NCI-H128 (cell line): ENCODE results near the gene IRX3.

Experiments
- DNase-seq: peaks from one replicate; lab custom pipeline; 2025; ENCODE audit not compliant: unreplicated experiment; lab: John Stamatoyannopoulos, UW

The IRX3 gene

GRCh38 chr16:54286366-54287130, at the start of gene IRX3:
Gene IRX3, minus strand, starts transcription at chr16:54286787. Its CDS starts 737 bp downstream, at chr16:54286050.
- DNase-seq, result peak; percentile 34

- no peak for DNase-seq
These were observed 48.6 kb upstream of the IRX3 start for GRCh38 chr16:54335230-54335629.

DNA sequence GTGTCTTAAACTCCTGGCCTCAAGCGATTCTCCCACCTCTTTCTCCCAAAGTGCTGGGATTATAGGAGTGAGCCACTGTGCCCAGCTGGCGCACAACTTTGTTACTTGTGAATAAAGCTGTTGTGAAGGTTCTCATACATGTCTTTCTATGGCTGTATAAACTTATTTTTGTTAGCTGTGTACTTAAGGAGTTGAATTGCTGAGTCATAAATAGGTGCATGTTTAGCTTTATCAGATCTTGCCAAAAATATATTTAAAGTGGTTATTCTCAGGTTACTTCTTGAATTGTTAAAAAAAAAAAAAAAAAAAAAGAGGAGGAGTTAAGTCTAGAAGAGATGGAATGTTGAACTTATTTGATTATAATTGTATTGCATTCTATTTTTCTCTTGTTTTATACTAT, 47.6 kb upstream of the IRX3 start:
- no peak for DNase-seq

DNA sequence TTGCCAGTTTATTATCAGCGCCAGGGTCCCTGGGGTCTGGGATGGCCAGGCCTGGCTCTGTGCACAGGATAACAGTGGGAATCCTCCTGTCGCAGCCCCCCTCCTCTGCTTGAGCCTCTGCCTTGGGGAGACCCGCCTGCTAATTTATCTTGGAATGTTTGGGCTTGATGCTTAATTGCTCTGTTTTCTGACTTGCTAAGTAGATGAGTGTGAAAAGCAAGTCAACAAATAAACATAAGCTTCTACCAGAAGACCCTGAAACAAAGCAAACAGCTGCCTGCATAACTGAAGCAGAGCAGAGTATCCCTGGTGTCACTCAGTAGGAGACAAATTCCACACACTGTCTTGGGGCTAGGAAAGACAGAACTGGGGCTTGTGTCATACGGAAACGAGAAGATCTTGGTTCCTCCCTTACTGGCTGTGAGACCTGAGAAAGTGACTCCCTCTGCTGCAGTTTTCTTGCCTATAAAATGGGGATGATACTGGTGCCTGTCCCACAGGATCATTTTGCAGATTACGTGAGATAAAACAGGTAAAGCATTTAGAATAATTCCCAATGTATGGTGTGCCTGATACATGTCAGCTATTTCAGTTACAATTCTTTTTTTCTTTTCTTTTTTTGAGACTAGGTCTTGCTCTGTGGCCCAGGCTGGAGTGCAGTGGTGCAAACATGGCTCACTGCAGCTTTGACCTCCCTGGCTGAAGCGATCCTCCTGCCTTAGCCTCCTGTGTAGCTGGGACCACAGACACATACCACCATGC, 44.8 kb upstream of the IRX3 start:
- no peak for DNase-seq

- no peak for DNase-seq
These were observed 41.0 kb upstream of the IRX3 start for GRCh38 chr16:54327609-54328008.

GRCh38 chr16:54326266-54326662, 39.7 kb upstream of the IRX3 start:
- DNase-seq, result no peak

DNA sequence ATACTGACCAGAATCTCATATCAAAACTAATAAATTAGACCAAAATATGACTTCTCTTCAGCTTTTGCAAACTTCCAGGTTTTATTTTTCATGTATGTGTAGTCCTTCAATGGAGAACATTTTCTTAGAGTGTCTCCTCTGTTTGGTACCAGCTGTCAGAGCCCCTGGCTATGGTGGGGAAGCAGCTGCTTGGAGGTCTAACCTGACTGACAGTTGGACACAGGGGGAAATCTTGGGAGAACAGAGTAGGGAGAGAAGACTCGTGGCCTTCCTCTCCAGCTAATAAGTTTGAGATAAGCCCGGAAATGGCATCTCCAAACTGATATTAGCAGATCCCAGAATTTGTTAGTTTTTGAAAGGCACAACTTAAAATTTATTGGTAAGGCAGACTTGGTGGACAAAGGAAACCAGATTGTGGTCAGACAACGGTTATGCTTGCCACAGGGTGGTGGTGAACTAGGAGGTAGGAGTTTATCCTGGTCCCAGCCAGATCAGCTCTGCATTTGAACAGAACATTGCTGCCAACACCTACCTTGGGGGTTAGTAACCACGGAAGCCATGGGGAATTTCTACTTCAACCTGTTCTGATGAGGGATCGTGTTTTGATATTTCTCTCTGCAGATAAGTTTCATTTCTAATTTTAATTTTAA, 39.2 kb upstream of the IRX3 start:
- DNase-seq, result no peak

- no peak for DNase-seq
These were observed 38.1 kb upstream of the IRX3 start for GRCh38 chr16:54324716-54325115.

DNA sequence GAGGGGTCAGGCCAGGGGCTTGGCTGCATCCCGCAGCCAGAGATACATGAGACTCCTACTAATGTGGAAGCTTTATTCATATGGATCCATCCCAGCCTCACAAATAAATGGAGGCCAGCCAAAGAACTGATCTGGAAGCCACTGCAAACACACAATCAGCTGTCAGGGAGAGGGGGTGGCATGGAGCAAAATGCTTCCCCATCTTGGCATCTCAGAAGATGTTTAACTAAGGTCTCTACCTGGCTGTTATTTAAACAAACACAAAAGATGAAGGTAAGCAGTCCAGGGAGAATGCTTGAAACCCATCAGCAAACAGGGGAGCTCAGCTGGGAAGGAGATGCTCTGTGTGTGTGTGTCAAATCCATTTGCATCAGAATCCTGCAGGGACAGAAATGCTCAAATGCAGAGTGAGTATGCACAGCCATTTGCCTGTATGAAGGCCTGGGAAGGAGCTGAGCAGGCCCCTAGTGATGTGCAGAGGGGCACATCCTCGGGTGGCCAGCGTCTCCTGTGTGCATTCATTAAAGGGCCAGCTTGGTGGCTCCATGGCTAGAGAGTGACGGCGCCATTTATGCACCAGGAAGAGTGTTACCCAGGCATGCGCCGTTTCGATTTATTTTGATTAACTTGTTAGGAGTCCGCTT, 34.2 kb upstream of the IRX3 start:
- no peak for DNase-seq

- DNase-seq, result no peak
These were observed 32.4 kb upstream of the IRX3 start for GRCh38 chr16:54318941-54319340.

GRCh38 chr16:54317101-54317611, 30.6 kb upstream of the IRX3 start:
- DNase-seq, result no peak

DNA sequence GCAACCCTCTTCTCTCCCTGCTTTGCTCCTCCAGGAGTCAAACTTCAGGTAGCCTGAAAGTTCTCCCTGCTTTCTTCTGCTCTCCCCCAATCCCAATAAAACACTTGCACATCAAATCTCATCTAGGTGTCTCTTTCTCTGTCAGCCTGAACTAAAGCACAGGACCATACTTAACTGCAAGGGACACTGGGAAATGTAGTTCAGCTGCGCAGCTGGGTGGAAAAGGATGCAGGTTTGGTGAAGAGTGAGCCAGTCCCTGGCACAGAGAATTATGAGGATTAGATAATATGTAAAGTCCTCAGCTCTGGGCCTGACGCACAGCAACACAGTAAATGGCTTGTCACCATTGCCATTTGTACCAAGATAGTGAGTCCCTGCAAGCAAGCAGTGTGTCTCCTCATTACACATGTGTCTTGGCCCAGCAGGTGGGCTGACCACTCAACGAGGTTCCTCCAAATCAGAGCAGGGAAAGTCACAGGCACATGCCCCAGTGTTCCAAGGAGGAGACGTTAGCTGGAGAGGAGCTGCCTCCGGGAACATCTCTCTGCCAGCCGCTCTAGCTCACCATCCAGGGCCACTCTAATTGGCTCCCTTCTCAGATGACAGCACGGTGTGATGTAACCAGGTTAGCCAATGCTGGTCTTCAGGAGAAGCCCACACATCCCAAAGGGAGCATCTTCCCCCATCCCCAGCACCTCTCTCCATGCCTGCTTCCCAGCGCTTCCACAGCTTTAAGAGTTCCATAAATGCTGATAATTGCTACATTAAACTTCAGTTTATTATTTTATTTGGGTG, 29.7 kb upstream of the IRX3 start:
- no peak for DNase-seq

DNA sequence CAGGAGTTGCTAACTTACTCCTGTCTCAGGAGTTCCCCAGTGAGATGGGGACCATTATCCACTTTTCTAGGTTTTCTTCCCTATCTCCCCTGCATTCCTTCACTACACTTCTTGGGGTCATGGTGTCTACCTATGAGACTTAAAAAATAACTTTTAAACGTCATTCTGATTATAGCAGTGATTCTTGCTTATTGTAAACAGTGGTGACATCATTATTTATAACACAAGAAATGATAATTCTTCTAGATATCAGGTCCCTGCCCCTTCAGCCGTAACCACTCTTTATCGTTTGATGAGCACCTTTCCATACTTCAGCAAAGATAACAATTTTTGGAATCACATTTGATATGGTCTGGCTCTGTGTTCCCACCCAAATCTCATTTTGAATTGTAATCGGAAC, 27.2 kb upstream of the IRX3 start:
- DNase-seq, result no peak

- DNase-seq, result no peak
These were observed 26.0 kb upstream of the IRX3 start for GRCh38 chr16:54312502-54312991.

- DNase-seq, result no peak
These were observed 22.8 kb upstream of the IRX3 start for GRCh38 chr16:54309341-54309740.

GRCh38 chr16:54305080-54305479, 18.5 kb upstream of the IRX3 start:
- DNase-seq, result no peak

DNA sequence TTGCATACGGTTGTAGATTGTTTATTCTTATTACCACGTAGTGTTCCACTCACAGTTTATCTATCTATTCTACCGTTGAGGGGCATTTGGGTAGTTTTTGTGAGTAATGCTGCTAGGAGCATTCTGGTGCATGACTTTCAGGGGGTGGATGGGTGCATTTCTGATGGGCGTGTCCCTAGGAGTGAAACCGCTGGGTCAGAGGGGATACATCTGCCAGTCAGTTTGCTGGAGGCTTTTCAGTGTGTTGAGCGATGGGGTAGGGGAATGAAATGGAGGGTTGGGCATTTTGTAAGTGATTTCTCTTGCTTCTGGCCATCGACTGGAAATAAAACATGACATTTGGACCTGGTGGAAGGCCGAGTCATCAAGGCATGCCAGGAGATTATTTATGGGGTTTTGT, 17.0 kb upstream of the IRX3 start:
- DNase-seq, result no peak

DNA sequence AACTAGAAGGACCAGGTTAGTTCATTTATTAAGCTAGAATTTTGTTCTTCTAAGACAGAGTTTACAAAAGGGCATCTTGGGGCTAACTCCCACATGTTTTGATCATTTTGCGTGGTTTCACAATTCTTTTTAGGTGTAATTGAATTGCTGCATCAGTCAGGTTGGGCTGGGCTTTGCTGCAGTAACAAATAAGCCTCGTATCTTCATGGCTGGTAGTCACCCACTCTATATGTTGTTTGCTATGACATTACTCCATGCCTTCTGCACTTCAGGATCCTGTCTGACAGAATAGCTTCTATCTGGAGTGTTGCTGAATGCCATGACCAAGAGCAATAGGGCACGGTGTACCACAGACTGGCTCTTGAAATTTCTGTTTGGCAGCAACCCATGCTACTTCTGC, 10.6 kb upstream of the IRX3 start:
- no peak for DNase-seq

GRCh38 chr16:54296543-54296942, 10.0 kb upstream of the IRX3 start:
- no peak for DNase-seq
